Measurements from ENCODE around the gene OR5H1.

- TF ChIP-seq POLR2A (IDR thresholded peaks at IDR 0.05) (no peak), CTCF (IDR thresholded peaks at IDR 0.05) (no peak), EP300 (IDR thresholded peaks at IDR 0.05) (no peak), POLR2AphosphoS5 (IDR thresholded peaks at IDR 0.05) (no peak)
These were observed 34.6 kb upstream of the OR5H1 start for GRCh38 chr3:98095882-98096281.
